EH (cell line): ENCODE measurements around the gene MEN1.
A peak's percentile ranks its signal among the peaks of the same experiment; 100 is the strongest.
"Not testable (repeated sequence)": the region's sequence is repeated elsewhere in the genome, so short reads cannot be mapped to it uniquely, and the experiment has no call there.

Experiments
- DNase-seq: peaks from one replicate; pipeline ENCODE4 v3.0.0-alpha.2; 2015; ENCODE audit warnings: low read depth

MEN1 gene

DNA sequence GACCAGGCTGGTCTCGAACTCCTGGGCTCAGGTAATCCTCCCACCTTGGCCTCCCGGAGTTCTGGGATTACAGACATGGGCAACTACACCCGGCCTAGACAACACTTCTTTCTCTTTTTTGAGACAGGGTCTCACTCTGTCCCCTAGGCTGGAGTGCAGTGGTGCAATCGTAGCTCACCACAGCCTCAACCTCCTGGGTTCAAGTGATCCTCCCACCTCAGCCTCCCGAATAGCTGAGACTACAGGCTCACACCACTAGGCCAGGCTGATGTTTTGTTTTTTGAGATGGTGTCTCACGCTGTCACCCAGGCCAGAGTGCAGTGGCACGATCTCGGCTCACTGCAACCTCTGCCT is 35.4 kb upstream of the MEN1 start:
- DNase-seq, result not testable (repeated sequence)

DNA sequence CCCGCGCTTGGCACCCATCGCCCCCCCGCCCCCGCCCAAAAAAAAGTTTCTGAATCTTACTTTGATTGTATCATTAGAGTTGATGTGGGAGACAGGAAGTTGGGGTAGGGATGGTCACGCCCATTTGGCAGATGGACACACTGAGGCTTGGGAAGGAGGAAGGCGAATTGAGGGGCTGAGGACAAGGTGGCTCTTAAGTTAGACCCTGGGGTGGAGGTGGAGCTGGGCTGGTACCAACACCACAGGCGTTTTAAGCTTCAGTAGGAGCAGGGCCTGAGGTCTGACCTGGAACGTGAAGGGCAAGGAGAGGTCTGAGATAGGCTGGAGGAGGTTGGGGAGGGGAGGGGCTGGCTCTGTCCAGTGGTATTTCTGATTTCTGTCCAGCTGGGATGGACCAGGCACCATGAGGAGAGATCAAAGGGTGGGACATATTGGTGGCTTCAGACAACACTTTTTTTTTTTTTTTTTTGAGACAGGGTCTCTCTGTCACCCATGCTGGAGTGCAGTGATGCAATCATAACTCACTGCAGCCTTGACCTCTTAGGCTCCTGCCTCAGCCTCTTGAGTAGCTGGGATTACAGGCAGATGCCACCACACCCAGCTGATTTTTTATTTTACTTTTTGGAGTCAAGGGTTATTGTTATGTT is 34.9 kb upstream of the MEN1 start:
- no peak for DNase-seq

DNA sequence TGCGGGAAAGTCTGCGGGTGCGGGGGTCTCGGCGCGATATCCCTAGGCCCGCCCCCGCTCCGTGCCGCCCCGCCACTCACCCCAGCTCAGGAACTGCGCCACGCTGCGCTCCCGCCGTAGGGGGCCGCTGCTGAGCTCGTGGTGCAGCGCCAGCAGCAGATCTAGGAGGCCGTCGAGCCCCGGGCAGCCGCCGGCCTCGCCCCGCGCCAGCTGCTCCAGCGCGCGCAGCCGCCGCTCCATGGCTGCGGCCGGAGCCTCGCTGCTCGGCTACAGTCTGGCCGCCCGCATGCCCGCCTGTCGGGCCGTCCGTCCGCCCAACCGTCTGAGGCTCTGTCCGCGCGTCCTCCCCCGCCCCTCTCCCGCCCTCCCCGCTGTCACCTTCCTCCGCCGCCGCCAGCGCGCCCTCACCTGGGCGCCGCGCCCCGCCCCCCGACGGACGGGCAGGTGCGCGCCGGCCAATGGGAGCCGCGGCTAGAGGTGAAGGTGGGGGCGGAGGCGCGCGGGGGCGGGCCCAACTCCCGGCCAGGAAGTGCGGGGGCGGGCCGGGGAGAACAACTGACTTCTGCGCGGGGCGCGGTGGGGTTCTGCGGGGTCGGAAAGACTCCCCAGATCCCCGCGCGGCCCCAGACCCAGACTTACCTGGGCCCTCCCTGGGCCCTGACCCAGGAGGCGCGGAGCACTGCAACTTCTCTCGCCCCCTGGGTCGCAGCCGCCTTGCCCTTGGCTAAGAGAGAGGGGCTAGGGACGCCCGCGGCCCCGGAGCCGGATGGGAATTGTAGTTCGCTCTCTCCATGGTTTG is 34.2 kb upstream of the MEN1 start, which contains the start of gene CDC42BPG:
Gene CDC42BPG (minus strand): TSS at position 324 of the 799 bp plus-strand sequence. CDS start 84 bp downstream, at position 240.
- peak; percentile 69 for DNase-seq

DNA sequence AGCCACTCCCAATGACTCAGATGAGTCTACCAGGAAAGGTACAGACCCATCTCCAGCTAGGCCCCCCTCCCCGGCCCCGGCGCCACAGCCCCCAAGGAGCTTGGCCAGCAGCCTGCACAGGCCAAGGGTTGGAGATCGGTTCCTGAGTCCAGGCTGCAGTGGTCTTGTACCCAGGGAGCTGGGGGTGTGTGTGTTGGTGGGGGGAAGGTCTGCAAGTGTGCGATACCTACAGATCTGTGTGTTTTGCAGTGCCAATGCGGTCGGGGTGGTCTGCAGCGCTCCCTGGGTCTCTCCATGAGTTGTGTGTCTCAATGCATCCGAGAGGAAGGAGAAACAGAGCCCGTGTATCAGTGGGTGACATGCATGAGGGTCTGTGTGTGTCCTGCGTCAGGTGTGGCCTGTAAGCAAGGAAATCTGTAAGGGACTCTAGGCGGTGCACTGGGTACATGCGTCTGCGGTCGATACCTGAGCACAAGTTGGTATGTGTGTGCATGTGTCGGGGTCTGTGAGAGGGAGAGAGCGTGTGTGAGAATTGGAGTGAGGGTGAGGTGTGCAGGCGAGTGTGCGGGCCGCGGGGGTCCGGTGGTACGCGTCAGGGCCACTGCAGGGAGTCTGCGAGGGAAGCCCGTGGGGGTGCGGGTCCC is 33.5 kb upstream of the MEN1 start:
- no peak for DNase-seq

DNA sequence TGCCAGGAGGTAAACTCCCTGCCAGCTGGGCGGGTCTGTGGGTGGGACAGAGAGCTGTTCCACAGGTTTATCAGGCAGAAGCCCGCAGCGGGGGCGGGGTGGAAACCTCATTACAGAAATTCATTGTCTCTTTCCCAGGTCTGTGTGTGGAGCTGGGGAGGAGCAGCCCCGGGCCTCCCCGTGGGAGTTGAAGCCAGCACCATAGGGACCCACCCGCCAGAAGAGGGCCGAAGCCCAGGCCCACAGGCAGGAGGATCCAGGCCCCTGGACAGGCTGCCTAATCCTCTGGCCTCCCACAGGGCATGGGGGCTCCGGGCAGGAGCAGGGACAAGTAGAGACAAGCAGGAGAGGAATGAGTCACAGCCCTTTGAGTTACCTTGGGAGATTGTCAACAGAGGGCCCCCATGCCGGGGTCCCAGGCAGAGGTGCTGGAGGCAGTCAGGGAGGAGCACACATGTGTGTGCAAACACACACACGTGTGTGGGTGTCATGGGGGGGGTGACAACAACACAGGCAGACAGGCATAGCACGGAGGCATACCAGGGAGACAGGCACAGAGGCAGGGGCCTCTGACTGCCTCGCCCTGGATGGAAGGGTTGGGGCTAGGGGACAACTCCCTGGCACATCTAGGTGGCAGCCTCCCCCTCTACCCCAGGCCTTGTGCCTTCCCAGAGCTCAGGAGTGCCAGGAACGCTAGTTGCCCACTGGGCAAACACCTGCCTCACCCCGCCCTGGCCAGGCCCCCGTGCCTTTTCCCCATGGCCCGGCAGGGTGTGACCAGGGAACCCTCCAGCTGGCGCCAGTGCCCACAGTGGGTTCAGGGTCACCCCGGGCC is 32.7 kb upstream of the MEN1 start:
- no peak for DNase-seq

DNA sequence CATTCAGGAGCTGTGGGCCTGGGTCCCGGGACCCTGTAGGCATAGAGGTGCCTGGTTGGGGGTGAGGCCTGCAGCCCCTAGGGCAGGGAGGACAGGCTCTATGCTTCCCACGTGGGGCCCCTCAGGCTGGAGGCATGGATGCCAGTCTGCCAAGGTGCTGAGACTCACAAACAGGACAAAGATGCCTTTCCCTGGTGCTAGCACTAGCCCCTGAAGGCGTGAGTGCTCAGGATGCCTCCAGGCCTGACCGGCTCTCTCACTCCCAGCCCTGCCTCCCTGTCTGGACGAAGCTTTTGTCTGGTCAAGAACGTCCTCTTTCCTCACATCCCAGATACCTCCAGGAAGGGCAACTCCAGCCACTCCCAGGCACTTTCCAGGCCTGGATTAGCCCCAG is 32.0 kb upstream of the MEN1 start:
- DNase-seq, result no peak

DNA sequence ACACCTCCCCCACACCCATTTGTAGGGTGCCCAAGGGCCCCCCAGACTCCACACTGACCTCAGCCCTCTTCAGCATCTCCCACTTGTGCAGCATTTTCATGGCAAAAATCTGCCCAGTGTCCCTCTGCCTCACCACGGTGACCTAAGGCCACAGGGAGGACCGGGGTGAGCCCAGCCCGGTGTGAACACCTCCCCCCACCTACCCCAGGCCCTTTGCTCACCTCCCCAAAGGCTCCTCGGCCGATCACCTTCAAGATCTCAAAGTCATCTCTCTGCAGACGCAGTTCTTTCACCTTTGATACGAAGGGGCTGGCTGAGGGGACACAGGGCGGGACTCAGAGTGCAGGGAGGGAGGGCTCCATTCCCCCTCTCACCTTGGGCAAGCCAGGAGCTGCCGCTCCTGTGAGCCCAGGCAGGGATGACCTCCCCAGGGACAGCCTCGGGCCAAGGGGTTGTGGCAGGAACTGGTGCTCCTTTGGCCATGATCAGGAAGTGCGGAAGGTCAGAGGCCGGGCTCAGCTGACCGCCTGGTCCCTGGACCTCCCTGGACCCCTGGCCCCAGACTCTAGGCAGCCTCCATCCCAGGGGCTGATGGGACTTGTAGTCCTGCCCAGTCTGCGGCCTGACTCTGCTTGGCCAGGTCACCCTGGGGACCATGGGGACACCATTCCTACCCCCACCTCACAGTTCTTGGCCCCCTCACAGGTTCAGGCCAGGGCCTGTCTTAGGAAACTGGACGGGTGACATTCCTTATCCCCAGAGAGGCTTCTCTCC is 31.4 kb upstream of the MEN1 start:
- no peak for DNase-seq

DNA sequence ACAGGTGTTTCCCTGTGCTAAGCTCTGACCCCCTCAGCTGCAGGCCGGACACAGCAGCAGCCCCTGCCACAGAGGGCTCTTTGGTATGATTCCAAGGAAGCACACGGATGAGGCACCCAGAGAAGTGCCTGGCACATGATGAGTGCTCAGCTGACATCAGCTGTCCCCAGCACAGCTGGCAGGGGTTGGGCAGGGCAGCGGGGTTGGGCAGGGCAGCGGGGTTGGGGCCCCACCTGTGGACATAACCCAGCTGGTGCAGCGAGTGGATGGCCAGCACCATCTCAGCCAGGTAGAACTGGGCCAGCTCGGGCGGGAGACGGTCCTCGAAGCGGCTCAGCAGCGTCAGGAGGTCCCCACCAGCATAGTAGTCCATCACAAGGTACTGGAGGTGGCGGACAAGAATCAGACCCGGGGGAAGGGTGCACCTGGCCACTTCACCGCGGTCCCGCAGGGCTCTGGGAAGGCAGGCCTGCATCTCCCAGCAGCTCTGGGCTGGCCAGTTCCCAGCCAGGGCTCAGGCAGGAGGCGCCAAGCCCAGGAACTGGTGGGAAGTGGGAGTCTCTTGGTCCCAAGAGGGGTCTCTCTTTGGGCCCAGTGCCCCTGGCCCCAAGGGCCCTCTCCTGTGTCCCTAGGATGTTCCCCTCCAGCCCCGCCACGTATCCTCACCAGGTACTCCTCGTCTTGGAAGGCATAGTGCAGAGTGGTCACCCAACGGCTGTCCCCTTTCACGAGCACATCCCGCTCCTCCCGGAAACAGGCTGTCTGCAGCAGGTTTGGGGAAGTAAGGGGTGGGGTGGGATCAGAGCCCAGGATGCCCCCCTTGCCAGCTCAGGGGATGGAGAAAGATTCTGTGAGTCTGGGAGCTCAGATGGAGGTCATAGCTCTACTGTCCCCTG is 29.8 kb upstream of the MEN1 start:
- no peak for DNase-seq

DNA sequence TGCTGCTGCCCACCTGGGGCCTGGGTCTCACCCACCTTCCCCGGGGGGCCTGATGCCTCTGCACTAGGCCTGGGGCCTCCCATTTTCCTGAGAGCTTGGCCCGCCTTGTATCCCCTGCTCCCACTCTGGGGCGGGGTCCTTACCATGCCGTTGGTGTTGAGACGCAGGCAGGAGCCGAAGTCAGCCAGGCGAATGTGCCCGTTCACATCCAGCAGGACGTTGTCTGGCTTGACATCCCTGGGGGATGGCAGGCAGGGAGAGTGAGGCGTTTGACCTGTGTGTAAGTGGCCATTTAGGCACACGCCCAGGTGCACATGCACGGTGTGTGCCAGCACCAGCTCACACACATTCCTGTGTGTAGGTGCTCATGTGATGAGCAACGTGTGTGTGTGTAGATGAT is 29.0 kb upstream of the MEN1 start:
- DNase-seq, result no peak

DNA sequence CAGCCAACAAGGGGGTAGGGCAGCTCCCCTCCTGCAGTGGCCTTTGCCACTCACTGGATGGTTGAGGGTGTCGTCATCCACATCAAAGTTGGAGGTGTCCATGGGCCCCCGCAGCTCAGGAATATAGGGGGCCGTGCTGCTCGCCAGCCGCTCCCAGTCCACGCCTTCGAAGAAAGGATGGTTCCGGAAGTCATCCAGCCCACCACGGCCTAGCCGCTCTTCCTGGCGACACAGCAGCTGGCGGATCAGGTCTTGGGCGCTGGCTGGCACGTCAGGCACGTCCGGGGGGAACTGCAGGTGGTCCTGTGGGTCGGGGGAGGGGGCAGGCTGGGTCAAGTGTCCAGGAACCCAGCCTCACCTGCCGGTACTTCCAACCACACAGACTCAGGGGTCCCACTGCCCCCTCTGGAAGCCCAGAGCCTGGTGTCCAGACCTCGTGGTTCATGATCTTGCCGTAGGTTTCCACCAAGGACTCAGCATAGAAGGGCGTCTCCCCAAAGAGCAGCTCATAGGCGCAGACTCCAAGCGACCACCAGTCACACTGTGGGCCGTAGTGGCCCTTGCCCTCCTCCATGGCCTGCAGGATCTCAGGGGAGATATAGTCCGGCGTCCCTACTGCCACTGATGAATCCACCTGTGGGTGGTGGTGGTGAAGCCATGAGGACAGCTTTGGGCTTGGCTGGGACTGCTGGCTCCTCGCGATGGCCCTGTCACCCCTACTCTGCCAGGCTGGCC is 28.4 kb upstream of the MEN1 start:
- DNase-seq, result no peak

DNA sequence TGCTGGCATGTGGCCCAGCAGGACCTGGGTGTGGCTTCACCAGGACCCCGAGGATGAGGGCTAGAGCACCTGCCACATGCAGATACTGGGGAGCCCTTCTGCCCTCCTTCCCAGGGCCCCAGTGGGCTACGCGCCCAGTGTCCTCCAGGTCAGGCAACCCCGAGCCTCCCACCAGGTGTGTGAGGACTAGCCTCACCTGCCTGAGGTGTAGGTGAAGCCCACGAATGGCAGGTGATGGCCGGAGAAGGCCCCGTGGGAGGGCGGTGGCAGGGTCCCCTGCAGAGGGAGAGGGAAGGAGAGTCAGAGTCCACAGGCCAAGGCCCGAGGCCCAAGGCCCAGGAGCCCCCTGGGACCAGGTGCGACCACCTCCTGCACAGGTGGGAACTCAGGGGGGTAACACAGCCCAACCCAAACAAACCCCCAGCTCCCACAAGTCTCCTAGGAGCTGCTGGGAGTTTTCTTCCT is 27.6 kb upstream of the MEN1 start:
- no peak for DNase-seq

DNA sequence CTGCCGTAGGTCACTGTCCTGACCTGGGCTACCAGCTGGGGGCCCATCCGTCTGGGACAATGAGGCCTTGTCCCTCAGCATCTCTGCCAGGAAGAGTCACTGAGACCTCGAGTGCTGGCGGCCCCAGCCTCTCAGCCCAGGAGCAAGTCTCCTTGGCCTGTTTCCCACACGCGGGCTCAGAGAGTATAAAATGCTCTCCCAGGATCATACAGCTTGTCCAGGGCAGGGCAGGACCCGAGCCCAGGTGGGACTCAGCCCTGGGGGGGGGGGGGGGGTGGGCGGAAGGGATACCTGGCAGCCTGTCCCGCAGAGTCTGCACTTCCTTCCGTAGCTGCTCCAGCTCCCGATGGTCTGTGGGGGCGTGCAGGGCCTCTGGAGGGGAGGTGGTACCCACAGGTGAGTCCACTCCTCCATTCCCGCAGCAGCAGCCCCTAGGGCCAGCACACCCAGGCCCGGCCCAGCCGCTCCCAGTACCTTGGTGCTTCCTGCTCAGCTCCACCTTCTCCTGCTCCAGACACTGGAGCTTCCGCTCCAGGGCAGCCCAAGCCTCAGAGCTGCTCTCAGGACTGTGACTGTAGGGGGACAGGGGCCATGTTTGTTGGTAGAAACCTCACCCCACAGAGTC is 26.2 kb upstream of the MEN1 start:
- no peak for DNase-seq

DNA sequence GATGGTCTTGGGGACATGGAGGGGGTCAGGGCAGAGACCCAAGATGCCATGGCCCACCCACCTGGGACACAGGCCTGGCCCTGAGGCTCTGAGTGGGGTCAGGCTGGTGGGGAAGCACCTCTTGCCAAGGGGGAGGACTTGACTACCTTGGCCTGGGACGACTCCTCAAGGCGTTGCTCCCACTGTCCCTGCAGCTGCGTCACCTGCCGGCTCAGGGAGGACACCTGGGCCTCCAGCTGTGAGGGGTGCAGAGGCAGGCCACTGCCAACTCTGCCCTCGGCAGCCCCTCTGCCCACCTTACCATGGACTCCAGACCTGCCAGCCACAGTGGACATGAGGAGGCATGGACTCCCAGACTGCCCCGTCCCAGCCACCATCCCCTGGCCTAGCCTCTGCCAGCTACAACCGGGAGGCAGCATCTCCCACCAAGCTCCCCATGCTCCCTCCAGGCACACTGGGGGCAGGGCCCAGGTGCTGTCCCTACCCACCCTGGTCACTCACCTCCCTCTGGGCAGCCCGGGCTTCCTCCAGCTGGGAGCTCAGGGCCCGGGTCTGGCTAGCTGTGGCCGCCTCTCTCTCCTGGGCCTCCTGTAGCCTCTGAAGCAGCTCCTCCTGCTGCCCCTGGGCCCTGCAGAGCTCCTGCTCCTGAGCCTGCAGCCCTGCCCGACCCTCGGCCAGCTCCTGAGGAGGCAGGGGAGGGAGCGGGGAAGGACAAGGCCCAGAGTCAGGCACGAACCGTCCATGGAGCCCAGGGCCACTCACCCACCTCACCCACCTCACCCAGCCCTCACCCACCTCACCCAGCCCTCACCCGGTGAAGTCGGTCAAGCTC is 25.5 kb upstream of the MEN1 start:
- no peak for DNase-seq

DNA sequence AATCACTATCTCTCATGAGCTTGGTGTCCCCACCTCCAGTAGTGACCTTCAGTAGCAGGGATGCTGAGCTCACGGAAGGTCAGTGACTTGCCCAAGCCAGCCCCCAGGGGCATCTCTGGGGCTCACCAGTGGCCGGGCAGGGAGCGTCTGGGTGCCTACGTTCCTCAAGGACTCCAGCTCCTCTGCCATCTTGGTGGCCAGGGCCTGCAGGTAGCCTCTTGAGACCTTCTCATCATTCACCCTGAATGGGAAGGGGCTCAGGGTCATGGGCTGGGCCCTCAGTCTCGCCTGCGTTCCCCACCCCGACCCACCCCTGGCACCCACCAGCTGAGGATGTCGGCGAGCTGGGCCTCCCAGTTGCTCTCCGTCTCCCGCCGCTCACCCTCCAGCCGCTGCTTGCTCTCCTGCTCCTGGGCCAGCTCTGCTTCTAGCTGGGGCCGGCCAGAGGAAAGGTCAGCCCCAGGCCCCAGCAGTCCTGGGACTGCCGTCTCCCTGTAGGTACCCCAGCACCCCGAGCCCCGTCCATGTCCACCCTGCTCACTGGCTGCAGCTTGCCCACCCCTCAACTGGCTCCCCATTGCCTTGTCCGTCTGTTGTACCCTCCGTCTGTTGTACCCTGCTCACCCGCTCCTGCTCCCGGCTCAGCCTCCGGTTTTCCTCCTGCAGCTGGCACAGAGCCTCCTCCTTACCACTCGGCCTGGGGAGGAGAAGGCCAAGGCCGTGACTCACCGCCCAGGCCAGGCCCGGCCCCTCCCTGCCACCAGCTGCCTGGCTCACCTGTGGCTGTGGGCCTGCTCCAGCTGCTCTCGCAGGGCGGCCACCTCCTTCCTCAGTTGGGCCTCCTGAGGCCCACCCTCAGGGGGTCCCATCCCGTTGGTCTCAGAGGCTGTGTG is 24.6 kb upstream of the MEN1 start:
- DNase-seq, result peak; percentile 66

DNA sequence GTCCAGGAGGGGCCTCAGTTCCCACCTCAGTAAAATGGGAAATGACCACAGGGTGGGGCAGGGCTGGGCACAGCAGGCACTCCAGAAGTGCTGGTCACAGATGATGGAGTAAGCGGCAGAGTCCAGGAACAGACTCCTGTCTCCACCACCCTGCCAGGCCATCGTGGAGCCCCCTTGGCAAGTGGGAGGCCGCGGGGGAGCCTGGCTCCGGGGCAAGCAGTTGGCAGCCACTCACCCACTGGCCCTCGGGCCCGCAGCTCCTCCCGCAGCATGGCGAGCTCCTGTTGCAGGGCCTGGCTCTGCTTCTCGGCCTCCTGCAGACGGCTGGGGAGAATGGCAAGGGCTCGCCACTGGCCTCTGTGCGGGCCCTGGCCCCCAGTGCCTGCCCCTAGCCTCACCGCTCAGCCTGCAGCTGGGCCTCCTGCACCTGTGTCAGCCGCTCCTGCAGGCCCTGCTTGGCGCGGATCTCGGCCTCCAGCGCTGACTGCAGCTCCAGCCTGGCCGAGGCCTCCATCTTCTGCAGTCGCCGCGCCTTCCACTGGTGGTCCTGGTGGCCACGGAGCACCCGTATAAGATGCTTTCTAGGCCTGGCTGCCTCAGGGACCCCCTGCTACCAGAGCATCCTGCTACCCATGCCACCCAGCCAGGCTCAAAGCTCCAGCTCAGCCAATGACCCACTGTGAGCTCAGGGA is 23.8 kb upstream of the MEN1 start:
- DNase-seq, result no peak

DNA sequence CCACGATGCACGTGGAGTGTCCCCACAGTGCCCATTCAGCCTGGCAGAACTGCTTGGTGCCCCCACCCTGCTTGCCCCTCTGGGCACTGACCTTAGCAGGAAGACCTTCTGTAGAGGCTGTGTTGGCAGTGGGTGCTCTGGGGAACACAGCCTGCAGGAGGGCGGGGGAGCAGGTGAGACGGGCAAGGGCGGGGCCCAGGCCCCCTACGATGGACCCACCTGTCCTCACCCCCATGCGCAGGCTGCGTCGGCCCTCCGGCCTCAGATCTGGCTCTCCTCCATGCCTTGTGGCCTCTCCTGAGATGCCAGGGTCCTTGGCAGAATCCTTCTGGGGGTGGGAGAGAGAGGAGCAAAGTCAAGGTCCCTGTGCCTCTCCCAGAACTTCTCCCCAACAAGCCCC is 23.2 kb upstream of the MEN1 start:
- DNase-seq, result no peak

DNA sequence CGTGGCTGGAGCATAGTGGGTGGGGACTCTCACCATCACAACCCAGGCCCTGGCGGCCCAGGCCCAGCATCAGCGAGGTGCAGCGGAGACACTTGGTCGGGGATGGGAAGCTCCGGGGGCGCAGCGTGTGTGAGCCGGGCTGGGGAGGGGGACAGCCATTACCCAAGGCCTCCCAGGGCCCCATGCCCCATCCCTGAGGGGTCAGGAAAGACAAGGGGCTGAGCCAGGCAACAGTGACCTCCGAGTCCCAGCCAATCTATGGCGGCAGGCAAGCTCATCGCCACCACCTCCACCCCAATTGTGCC is 22.8 kb upstream of the MEN1 start:
- DNase-seq, result no peak
